Measurements from ENCODE around the gene CNTD1.
"Not testable (repeated sequence)": the region's sequence is repeated elsewhere in the genome, so short reads cannot be mapped to it uniquely, and the experiment has no call there.

Gene CNTD1, protein sequence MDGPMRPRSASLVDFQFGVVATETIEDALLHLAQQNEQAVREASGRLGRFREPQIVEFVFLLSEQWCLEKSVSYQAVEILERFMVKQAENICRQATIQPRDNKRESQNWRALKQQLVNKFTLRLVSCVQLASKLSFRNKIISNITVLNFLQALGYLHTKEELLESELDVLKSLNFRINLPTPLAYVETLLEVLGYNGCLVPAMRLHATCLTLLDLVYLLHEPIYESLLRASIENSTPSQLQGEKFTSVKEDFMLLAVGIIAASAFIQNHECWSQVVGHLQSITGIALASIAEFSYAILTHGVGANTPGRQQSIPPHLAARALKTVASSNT

DNA sequence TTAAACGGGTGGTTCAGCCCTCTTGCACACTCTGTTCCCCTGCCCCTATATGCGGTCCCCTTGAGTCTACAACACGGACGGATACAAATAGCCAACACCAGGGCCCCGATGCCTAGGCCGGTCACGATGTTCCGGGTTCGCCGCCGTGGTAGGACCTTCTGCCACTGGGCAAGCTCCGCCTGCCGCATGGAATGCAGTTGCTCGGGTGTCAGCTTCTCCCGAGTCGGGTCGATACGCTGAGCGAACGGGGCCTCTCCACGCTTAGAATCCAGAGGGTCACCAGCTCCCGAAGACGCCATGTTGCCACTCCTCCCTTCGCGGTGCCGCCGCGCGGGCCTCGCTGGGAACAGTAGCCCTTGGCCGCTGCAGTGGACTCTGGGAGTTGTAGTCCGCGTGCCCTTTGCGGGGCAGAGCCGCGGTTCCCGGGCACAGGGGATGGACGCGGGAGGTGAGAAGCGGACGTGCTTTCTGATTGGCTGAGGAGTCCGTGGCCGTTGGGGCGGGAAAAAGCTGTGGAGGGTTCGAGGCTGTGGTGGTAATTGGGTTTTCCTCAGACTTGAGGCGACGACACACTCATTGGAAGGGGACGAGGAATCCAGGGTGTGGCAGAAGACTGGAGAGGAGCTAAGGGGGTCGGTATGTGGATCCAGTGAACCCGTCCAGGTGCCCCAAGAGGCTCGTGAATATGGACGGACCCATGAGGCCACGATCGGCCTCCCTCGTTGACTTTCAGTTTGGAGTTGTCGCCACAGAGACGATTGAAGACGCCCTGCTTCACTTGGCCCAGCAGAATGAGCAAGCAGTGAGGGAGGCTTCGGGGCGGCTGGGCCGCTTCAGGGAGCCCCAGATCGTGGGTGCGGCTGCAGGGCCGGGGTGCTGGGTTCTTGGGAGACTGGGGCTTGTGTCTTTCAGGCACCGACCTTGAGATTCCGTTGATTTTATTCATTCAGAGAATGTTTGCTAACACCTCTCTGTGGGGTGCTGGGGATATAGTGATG lies at the start of gene CNTD1, which contains the start of gene COA3:
Gene CNTD1, plus strand, starts transcription at position 479 of the 998 bp plus-strand sequence. Its CDS starts 207 bp downstream, at position 686.
Gene COA3, minus strand, starts transcription at position 322 of the 998 bp plus-strand sequence. Its CDS starts 23 bp downstream, at position 299.
- no peak for DNase-seq

DNA sequence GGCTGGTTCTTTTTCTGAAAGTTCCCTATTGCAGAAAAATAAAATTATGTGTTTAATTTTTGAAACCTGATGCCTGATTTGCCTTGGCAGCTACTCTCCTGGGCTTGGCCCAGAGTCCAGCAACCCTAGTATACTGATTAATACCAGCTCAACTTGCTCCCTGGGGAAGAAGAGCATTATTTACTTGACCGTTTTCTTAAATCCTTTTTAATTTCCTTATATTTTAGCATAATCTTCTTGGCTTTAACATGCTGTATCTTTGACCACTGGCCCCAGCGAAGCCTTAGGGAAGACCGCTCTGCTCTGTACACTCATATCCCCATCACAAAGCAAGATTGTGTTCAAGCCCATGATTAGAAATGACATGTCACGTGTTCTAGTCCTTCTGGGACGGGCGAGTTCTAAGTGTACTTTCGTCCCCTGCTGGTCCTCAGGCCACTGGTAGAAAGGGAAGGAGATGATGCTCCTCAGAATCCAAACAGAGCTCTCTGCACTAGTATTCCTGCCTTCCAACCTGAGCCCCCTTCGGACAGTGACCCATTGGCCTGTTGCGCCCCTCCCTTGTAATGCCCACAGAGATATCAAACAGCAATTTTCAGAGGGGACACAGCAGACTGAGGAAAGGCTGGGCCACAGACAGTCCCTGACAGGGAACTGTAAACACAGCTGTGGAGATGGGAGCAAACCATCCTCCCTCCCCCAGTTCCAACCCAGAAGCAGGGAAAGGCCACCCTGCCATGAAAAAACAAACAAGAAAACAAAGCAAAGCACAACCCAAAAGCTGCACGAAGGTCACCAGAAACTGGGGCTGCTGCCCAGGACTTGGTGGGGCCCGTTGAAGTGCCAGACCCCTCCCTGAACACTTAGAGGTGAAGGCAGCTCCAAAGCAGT lies 49.5 kb upstream of the CNTD1 start:
- no peak for DNase-seq

GRCh38 chr17:42750739-42751344 lies 47.8 kb upstream of the CNTD1 start:
- DNase-seq = no peak

- DNase-seq = no peak
Observed at GRCh38 chr17:42751628-42752027, 47.0 kb upstream of the CNTD1 start.

DNA sequence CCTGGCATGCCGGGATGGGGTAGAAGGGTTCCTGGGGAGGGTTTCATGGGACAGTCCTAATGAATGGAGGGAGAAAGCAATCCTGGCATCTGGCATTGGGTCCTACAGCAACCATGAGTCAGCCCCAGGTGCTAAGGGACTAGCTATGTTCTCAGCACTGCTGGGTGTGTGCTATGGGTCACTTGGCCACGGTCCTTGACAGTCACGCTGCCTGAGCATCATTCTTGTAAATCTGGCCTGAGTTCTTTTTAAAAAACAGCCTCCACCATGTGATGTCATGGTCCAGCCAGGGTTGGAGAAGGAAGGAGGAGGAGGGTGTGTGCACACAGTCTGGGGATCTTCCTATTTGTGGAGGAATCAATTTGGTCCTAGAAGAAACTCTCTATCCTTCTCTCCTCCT lies 43.9 kb upstream of the CNTD1 start:
- no peak for DNase-seq

DNA sequence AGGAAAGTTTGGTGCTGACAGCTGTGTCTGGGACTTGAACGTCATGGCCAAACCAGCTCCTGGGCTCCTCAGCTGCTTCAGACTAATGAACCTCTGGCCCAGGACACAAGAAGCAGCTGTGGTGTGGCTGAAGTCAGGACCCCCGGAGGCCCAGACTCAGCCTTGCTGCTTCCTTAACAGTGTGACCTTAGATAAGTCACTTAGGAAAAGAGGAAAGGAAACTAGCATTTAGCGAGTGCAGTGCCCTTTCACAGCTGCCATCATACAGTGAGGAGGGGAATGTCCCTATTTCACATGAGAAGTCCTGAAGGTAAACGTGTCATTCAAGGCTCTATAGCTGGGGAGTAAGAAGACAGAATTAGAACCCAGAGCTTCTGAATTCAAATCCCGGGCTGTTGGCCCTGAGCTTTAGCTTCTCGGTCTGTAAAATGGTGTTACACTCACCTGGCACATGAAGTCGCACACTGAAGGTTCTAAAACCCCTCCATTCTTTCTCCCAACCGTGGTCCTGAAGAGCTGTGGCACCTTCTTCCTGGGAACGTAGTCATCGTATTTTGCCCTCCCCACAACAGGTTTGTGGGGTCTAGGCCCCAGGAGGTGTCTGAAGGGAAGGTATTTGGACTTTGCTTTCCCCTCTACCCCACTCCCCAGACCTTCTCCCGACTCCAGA lies 38.5 kb upstream of the CNTD1 start:
- DNase-seq = no peak

- no peak for DNase-seq
Observed at GRCh38 chr17:42760652-42761581, 37.7 kb upstream of the CNTD1 start, which contains the start of gene RAMP2. RAMP2 (plus strand) TSS chr17:42761227; CDS start chr17:42761262, 35 bp downstream.

DNA sequence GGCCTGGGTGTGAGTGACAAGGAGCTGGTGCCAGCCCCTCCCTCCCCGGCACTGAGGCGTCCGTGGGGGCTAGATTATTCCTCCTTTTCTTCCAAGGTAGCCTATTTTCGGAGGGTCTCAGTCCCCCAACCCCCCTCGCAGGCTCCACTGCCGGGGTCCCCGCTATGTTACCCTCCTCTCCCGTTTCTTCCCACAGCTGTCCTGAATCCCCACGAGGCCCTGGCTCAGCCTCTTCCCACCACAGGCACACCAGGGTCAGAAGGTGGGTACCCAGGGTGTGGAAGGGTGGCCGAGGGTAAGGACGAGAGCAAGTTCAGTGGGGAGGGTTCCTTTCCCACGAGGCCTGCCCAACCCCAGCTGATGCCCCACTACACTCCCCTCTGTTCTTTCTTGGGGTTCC lies 37.0 kb upstream of the CNTD1 start:
- no peak for DNase-seq

DNA sequence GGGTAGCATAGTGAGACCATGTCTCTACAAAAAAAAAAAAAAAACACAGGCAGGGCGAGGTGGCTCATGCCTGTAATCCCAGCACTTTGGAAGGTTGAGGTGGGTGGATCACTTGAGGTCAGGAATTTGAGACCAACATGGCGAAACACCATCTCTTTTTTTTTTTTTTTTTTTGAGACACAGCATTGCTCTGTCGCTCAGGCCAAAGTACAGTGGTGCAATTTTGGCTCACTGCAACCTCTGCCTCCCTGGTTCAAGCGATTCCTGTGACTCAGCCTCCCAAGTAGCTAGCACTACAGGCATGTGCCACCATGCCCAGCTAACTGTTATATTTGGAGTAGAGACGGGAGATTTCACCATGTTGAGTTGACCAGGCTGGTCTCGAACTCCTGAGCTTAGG lies 32.5 kb upstream of the CNTD1 start:
- no peak for DNase-seq

DNA sequence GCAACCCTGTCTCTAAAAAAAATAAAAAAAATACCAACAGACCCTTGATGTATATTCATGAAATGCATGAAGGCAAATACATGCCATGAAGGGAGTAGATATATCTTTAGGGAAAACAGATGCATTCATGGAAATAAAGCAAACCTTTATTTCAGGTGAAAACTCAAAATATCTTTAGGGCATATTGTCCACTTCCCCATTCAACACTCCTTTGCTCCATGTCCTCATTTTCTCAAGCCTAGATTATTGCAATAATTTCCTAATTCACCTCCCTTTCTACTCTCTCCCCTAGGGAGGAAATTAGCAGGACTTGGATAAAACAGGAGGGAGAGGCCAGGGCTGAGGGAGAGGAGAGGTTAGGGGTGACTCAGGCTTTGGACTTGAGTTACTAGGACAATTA lies 31.1 kb upstream of the CNTD1 start:
- no peak for DNase-seq

GRCh38 chr17:42768006-42768405 lies 30.7 kb upstream of the CNTD1 start:
- DNase-seq = not testable (repeated sequence)

- not testable (repeated sequence) for DNase-seq
Observed at GRCh38 chr17:42769964-42770363, 28.7 kb upstream of the CNTD1 start.

DNA sequence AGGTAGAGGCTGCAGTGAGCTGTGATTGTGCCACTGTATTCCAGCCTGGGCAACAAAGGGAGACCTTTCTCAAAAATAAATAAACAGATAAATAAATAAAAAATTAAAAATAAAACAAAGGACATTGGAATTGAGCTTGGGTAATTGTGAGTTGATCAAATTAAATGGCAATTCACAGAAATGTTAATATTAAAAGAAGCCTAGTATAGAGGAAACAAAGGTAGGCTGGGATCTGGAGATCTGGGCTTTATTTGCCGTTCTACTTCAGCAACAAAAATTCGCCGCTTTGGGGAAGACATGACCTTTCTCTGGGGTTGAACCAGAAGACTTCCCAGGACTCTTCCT lies 25.7 kb upstream of the CNTD1 start:
- no peak for DNase-seq

DNA sequence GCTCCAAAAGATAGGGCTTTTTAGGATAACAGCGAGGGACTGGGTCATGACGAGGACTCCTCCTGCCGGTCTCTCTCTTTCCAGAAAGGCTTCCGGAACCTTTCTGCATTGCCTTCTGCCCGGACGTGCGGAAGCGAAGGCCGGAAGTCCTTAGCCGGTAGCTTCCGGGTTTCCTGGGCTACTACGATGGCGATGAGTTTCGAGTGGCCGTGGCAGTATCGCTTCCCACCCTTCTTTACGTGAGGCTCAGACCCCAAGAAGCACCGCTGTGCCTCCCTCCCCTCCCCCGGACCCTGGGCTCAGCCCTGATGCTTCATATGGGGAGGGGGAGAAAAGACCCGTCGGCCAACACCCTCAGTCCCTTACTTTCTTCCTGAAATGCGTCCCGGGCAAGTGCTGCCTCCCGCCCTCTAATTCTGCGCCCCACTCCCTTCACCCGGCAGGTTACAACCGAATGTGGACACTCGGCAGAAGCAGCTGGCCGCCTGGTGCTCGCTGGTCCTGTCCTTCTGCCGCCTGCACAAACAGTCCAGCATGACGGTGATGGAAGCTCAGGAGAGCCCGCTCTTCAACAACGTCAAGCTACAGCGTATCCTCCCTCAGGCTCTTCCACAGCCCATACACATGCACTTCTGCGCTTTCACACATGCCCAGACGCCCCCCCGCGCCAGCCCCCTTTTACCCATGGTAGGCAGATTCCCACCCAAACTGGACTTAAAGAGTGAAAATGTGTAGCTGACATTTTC lies 25.2 kb upstream of the CNTD1 start, which contains the start of gene VPS25:
Gene VPS25, plus strand, starts transcription at position 160 of the 746 bp plus-strand sequence. Its CDS starts 27 bp downstream, at position 187.
- peak; percentile 31 for DNase-seq

- DNase-seq = no peak
Observed at GRCh38 chr17:42774066-42774745, 24.5 kb upstream of the CNTD1 start.

GRCh38 chr17:42775534-42776098 lies 23.0 kb upstream of the CNTD1 start:
- no peak for DNase-seq

- DNase-seq = no peak
Observed at GRCh38 chr17:42778570-42778969, 20.1 kb upstream of the CNTD1 start.

DNA sequence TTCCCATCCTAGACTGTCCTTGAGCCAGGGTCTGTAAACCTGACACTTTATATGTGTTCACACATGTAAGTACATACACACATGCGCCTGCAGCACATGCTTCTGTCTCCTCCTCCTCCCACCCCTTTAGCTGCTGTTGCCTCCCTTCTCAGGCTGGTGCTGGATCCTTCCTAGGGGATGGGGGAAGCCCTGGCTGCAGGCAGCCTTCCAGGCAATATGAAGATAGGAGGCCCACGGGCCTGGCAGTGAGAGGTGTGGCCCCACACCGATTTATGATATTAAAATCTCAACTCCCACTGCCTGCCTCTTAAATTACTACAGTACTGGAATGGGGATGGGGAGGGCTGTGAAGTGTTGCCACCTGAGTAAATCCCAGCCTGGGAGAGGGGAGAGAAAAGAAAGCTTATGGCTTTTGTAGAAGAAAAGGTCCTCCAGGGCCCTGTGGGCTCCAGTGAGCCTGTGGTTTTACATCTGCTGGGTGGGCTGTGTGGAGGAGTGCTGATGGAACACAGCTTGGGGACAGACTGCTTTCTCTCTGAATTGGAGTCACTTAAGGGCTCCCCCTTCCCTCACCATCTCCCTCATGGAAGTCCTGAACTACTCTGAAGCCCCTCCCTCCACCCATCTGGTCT lies 19.2 kb upstream of the CNTD1 start:
- DNase-seq = no peak
